HG02610 (cell line): ENCODE results near the gene HYAL3.
A peak's percentile ranks its signal among the peaks of the same experiment; 100 is the strongest.
"Not testable (repeated sequence)": the region's sequence is repeated elsewhere in the genome, so short reads cannot be mapped to it uniquely, and the experiment has no call there.

Experiments
- ATAC-seq: cut with Tn5 transposase; IDR thresholded peaks from one replicate; pipeline ENCODE4 v1.9.1; 2021; ENCODE audit warnings: mild to moderate bottlenecking, moderate library complexity; ENCODE audit not compliant: unreplicated experiment

Gene HYAL3

GRCh38 chr3:50293079-50293801 lies 6.0 kb downstream of the HYAL3 start:
- no peak for ATAC-seq

GRCh38 chr3:50292159-50293078 lies 6.8 kb downstream of the HYAL3 start, which contains the start of gene IFRD2:
Gene IFRD2 (minus strand): TSS chr3:50292429. CDS start chr3:50292274, 155 bp downstream.
- ATAC-seq, result peak; percentile 93

- no peak for ATAC-seq
Observed at GRCh38 chr3:50290161-50290641, 9.0 kb downstream of the HYAL3 start.

- ATAC-seq, result no peak
Observed at GRCh38 chr3:50289130-50289529, 10.1 kb downstream of the HYAL3 start.

GRCh38 chr3:50288387-50289007 lies 10.7 kb downstream of the HYAL3 start:
- no peak for ATAC-seq

- no peak for ATAC-seq
Observed at GRCh38 chr3:50287262-50287661, 11.9 kb downstream of the HYAL3 start.

- ATAC-seq, result no peak
Observed at GRCh38 chr3:50286322-50287227, 12.6 kb downstream of the HYAL3 start.

GRCh38 chr3:50284121-50284520 lies 15.1 kb downstream of the HYAL3 start:
- not testable (repeated sequence) for ATAC-seq

- ATAC-seq, result no peak
Observed at GRCh38 chr3:50279255-50280016, 19.8 kb downstream of the HYAL3 start.

GRCh38 chr3:50278880-50279224 lies 20.4 kb downstream of the HYAL3 start, which contains the start of gene LSMEM2:
Gene LSMEM2 (plus strand): TSS chr3:50279087. CDS start chr3:50279114, 27 bp downstream.
- no peak for ATAC-seq

GRCh38 chr3:50278123-50278879 lies 20.9 kb downstream of the HYAL3 start:
- no peak for ATAC-seq

- no peak for ATAC-seq
Observed at GRCh38 chr3:50276762-50277101, 22.5 kb downstream of the HYAL3 start.

- ATAC-seq, result no peak
Observed at GRCh38 chr3:50275996-50276761, 23.0 kb downstream of the HYAL3 start.

GRCh38 chr3:50275141-50275995 lies 23.8 kb downstream of the HYAL3 start:
- ATAC-seq, result no peak

- ATAC-seq, result no peak
Observed at GRCh38 chr3:50274371-50275104, 24.7 kb downstream of the HYAL3 start.

- no peak for ATAC-seq
Observed at GRCh38 chr3:50273689-50274065, 25.5 kb downstream of the HYAL3 start.
